HCT116 (cell line): Measurements from ENCODE around the gene RNPEPL1.

Source experiments
- CEBPB ChIP-seq: IDR thresholded peaks from 2 replicates; pipeline ENCODE4 v1.6.1; 2012; ENCODE audit warnings: low read depth
- EZH2 ChIP-seq: fragments of 200-600 bp; sonication (generic); IDR thresholded peaks from 2 replicates; pipeline ENCODE4 v1.6.1; 2017; ENCODE audit warnings: antibody characterized with exemption, mixed run types
- EZH2phosphoT487 ChIP-seq: fragments of 200-600 bp; IDR thresholded peaks from 2 replicates; pipeline ENCODE4 v1.6.1; 2018; ENCODE audit warnings: antibody characterized with exemption, borderline replicate concordance
- SP1 ChIP-seq: IDR thresholded peaks from 2 replicates; pipeline ENCODE4 v1.6.1; 2012; ENCODE audit warnings: low read depth
- SRF ChIP-seq: IDR thresholded peaks from 2 replicates; pipeline ENCODE4 v1.6.1; 2012; ENCODE audit warnings: low read depth
- YY1 ChIP-seq: IDR thresholded peaks from 2 replicates; pipeline ENCODE4 v1.6.1; 2011; ENCODE audit warnings: low read length, low read depth, moderate library complexity, mild to moderate bottlenecking; ENCODE audit not compliant: insufficient replicate concordance; ENCODE audit errors: extremely low read depth
- TF ChIP-seq, protein P1 (sequence below): IDR thresholded peaks from 2 replicates; pipeline ENCODE4 v1.6.1; 2012; ENCODE audit warnings: low read depth
- TF ChIP-seq, protein P2 (sequence below), 3 experiments: fragments of 200-600 bp in 1 of 3; sonication (generic) in 1 of 3; IDR thresholded peaks in 2 of 3; conservative IDR thresholded peaks in 1 of 3; 2 replicates each; pipeline ENCODE4 v1.5.1; 2012 to 2017; ENCODE audit warnings: low read depth in 2 of 3, low read length in 2 of 3, antibody characterized with exemption in 1 of 3, borderline replicate concordance in 1 of 3, control low read depth in 1 of 3, mild to moderate bottlenecking in 1 of 3, mixed read lengths in 1 of 3, mixed run types in 1 of 3, moderate library complexity in 1 of 3; ENCODE audit not compliant: insufficient read depth in 1 of 3

DNA sequence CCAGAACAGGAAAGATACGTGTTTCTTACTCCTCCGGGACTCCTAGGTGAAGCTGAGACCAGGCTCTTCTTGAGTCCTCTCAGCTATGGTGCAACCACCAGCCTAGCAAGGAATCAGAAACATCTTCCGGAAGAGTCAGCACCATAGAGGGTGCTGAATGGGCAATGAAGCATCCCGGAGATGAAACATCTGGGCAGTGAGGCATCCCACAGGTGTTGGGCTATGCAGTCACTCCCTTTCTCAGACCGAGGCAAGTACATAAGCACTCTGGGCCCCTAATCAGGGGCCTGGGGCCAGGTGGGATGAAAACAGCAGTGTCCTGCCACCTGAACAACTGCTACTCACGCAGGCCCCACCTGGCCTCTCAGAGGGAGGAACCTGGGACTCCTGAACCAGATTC is 16.8 kb downstream of the RNPEPL1 start:
- TF ChIP-seq, protein P1, sequence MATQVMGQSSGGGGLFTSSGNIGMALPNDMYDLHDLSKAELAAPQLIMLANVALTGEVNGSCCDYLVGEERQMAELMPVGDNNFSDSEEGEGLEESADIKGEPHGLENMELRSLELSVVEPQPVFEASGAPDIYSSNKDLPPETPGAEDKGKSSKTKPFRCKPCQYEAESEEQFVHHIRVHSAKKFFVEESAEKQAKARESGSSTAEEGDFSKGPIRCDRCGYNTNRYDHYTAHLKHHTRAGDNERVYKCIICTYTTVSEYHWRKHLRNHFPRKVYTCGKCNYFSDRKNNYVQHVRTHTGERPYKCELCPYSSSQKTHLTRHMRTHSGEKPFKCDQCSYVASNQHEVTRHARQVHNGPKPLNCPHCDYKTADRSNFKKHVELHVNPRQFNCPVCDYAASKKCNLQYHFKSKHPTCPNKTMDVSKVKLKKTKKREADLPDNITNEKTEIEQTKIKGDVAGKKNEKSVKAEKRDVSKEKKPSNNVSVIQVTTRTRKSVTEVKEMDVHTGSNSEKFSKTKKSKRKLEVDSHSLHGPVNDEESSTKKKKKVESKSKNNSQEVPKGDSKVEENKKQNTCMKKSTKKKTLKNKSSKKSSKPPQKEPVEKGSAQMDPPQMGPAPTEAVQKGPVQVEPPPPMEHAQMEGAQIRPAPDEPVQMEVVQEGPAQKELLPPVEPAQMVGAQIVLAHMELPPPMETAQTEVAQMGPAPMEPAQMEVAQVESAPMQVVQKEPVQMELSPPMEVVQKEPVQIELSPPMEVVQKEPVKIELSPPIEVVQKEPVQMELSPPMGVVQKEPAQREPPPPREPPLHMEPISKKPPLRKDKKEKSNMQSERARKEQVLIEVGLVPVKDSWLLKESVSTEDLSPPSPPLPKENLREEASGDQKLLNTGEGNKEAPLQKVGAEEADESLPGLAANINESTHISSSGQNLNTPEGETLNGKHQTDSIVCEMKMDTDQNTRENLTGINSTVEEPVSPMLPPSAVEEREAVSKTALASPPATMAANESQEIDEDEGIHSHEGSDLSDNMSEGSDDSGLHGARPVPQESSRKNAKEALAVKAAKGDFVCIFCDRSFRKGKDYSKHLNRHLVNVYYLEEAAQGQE: no peak
- TF ChIP-seq CEBPB (no peak), SRF (no peak), EZH2 (no peak), SP1 (no peak), YY1 (no peak), EZH2phosphoT487 (no peak)
- TF ChIP-seq, protein P2, sequence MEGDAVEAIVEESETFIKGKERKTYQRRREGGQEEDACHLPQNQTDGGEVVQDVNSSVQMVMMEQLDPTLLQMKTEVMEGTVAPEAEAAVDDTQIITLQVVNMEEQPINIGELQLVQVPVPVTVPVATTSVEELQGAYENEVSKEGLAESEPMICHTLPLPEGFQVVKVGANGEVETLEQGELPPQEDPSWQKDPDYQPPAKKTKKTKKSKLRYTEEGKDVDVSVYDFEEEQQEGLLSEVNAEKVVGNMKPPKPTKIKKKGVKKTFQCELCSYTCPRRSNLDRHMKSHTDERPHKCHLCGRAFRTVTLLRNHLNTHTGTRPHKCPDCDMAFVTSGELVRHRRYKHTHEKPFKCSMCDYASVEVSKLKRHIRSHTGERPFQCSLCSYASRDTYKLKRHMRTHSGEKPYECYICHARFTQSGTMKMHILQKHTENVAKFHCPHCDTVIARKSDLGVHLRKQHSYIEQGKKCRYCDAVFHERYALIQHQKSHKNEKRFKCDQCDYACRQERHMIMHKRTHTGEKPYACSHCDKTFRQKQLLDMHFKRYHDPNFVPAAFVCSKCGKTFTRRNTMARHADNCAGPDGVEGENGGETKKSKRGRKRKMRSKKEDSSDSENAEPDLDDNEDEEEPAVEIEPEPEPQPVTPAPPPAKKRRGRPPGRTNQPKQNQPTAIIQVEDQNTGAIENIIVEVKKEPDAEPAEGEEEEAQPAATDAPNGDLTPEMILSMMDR (IDR thresholded peaks at IDR 0.05 in 2 of 3, conservative IDR thresholded peaks at IDR 0.05 in 1 of 3; ENCODE audit: borderline replicate concordance in 1 of 3, insufficient read depth in 1 of 3, low read depth in 2 of 3, low read length in 2 of 3): no peak
